Activated CD4-positive, alpha-beta T cell treated with anti-CD3 and anti-CD28 coated beads for 36 hours (primary cell): ENCODE measurements around the gene LHPP. TPM values are rescaled to one million over a fixed set of nuclear protein-coding genes. Genes with fewer than 3 reads are reported as not detected.

Experiments used
- ATAC-seq: fragments of 200-7000 bp; cut with Tn5 transposase; one replicate; pipeline ENCODE4 v1.10.0; 2021; ENCODE audit warnings: mild to moderate bottlenecking, moderate library complexity
- CTCF ChIA-PET: fragments of 350-600 bp; sonication (Branson Sonifier 250); formaldehyde crosslinking; loops from one replicate; lab custom pipeline; 2021; ENCODE audit warnings: antibody characterized with exemption; lab: Charles Lee
- POLR2A ChIA-PET: fragments of 350-600 bp; sonication (Branson Sonifier 250); formaldehyde crosslinking; loops from one replicate; lab custom pipeline; 2021; ENCODE audit warnings: antibody characterized with exemption, inconsistent platforms; lab: Charles Lee
- DNase-seq: peaks from one replicate; pipeline ENCODE4 v3.0.0-alpha.2; 2020
- H3K27ac Mint-ChIP-seq: one replicate; pipeline ENCODE4 v1.8.0; 2021; ENCODE audit warnings: mixed read lengths
- H3K27me3 Mint-ChIP-seq: one replicate; pipeline ENCODE4 v1.8.0; 2021; ENCODE audit warnings: mixed read lengths
- H3K36me3 Mint-ChIP-seq: one replicate; pipeline ENCODE4 v1.8.0; 2021; ENCODE audit warnings: low read depth, mixed read lengths
- H3K4me1 Mint-ChIP-seq: one replicate; pipeline ENCODE4 v1.8.0; 2021; ENCODE audit warnings: mixed read lengths
- H3K4me3 Mint-ChIP-seq: one replicate; pipeline ENCODE4 v1.8.0; 2021; ENCODE audit warnings: mild to moderate bottlenecking, moderate library complexity, mixed read lengths
- H3K9me3 Mint-ChIP-seq: one replicate; pipeline ENCODE4 v1.8.0; 2021; ENCODE audit warnings: low read depth, mixed read lengths
- intact Hi-C, 2 experiments: fragments of 100-400 bp; cut with DNase I in 1 of 2; cut with micrococcal nuclease in 1 of 2; formaldehyde crosslinking; loops; one replicate each; pipeline versions ENCODE4 v1.14.2 to v1.15.1; 2022 to 2024; cut with DNase I, micrococcal nuclease
- total RNA-seq, 2 experiments: library from RNA; stranded (reverse); gene quantifications; one replicate each; pipeline ENCODE4 v1.2.3, GENCODE V29; 2021

LHPP gene
- total RNA-seq, 2 experiments from 2014 or later, result 11.5 to 14.0 TPM

- Mint-ChIP-seq H3K4me1 (peaks cover 4% of the 10 kb centered on the region), H3K9me3 (no peaks in the 10 kb centered on the region), H3K27ac (no peak overlapping the region), H3K36me3 (no peaks in the 10 kb centered on the region), H3K27me3 (no peaks in the 10 kb centered on the region), H3K4me3 (no peak overlapping the region)
- peak; percentile 38 for ATAC-seq
- CTCF ChIA-PET, result interaction anchor here (0.6 to 0.7 kb wide), 3 partner anchors 15 to 1843 kb away, joined by 3 read pairs; no protein-coding TSS in a partner anchor
- DNase-seq, result peak; percentile 27
- intact Hi-C loops, result no loop called here
- POLR2A ChIA-PET, result interaction anchor here (0.6 kb wide), 1 partner anchor 446 kb away, joined by 3 read pairs; no protein-coding TSS in a partner anchor
Measured at GRCh38 chr10:124472071-124472470, 10.4 kb downstream of the LHPP start.

GRCh38 chr10:124473070-124473469 lies 11.4 kb downstream of the LHPP start:
- Mint-ChIP-seq H3K4me3 (no peak overlapping the region), H3K4me1 (peaks cover 4% of the 10 kb centered on the region), H3K36me3 (no peaks in the 10 kb centered on the region), H3K9me3 (no peaks in the 10 kb centered on the region), H3K27ac (no peak overlapping the region), H3K27me3 (no peaks in the 10 kb centered on the region)
- DNase-seq (no peak), ATAC-seq (no peak)
- POLR2A ChIA-PET, result interaction anchor here (0.6 kb wide), 1 partner anchor 447 kb away, joined by 11 read pairs; no protein-coding TSS in a partner anchor
- CTCF ChIA-PET, result interaction anchor here (0.6 to 1.0 kb wide), 2 partner anchors 84 to 370 kb away, joined by 3 to 4 read pairs; no protein-coding TSS in a partner anchor
- intact Hi-C loops, result no loop called here

- Mint-ChIP-seq H3K4me1 (peaks cover 4% of the 10 kb centered on the region), H3K36me3 (no peaks in the 10 kb centered on the region), H3K27ac (no peak overlapping the region), H3K4me3 (no peak overlapping the region), H3K27me3 (no peaks in the 10 kb centered on the region), H3K9me3 (no peaks in the 10 kb centered on the region)
- intact Hi-C loops, result no loop called here
- ATAC-seq (no peak), DNase-seq (no peak)
- ChIA-PET CTCF (no interaction called here), POLR2A (no interaction called here)
Measured at GRCh38 chr10:124474514-124475070, 13.0 kb downstream of the LHPP start.

GRCh38 chr10:124476043-124476725 lies 14.6 kb downstream of the LHPP start:
- ChIA-PET POLR2A (no interaction called here), CTCF (interaction anchor here (0.6 kb wide), 1 partner anchor 439 kb away, joined by 3 read pairs; no protein-coding TSS in a partner anchor)
- Mint-ChIP-seq H3K4me1 (peaks cover 4% of the 10 kb centered on the region), H3K27ac (no peak overlapping the region), H3K9me3 (no peaks in the 10 kb centered on the region), H3K36me3 (no peaks in the 10 kb centered on the region), H3K27me3 (no peaks in the 10 kb centered on the region), H3K4me3 (no peak overlapping the region)
- DNase-seq (no peak), ATAC-seq (no peak)
- intact Hi-C loops, result no loop called here

- Mint-ChIP-seq H3K4me1 (peaks cover 2% of the 10 kb centered on the region), H3K4me3 (no peak overlapping the region), H3K27ac (no peak overlapping the region), H3K27me3 (no peaks in the 10 kb centered on the region), H3K36me3 (no peaks in the 10 kb centered on the region), H3K9me3 (no peaks in the 10 kb centered on the region)
- intact Hi-C loops, result no loop called here
- ATAC-seq (no peak), DNase-seq (no peak)
- ChIA-PET CTCF (no interaction called here), POLR2A (no interaction called here)
Measured at GRCh38 chr10:124477614-124478363, 16.2 kb downstream of the LHPP start.

GRCh38 chr10:124478515-124478914 lies 16.9 kb downstream of the LHPP start:
- ATAC-seq, result no peak
- no peaks in the 10 kb centered on the region for H3K36me3 Mint-ChIP-seq

GRCh38 chr10:124480860-124481259 lies 19.2 kb downstream of the LHPP start:
- Mint-ChIP-seq H3K27ac (no peak overlapping the region), H3K9me3 (no peaks in the 10 kb centered on the region), H3K27me3 (no peaks in the 10 kb centered on the region), H3K4me3 (no peak overlapping the region), H3K36me3 (peaks cover 4% of the 10 kb centered on the region), H3K4me1 (no peaks in the 10 kb centered on the region)
- POLR2A ChIA-PET, result no interaction called here
- DNase-seq (no peak), ATAC-seq (no peak)
- CTCF ChIA-PET, result no interaction called here
- intact Hi-C loops, result no loop called here

More at GRCh38 chr10:124478515-124478914, 16.9 kb downstream of the LHPP start:
- H3K27ac Mint-ChIP-seq, result no peak overlapping the region
- no peak for DNase-seq
- intact Hi-C loops, result no loop called here
- ChIA-PET CTCF (no interaction called here), POLR2A (no interaction called here)
- H3K27me3 Mint-ChIP-seq, result no peaks in the 10 kb centered on the region
- no peaks in the 10 kb centered on the region for H3K4me1 Mint-ChIP-seq
- no peaks in the 10 kb centered on the region for H3K9me3 Mint-ChIP-seq
- no peak overlapping the region for H3K4me3 Mint-ChIP-seq

- Mint-ChIP-seq H3K27me3 (no peaks in the 10 kb centered on the region), H3K4me1 (no peaks in the 10 kb centered on the region), H3K27ac (no peak overlapping the region), H3K9me3 (peaks cover 2% of the 10 kb centered on the region), H3K36me3 (peaks cover 8% of the 10 kb centered on the region), H3K4me3 (no peak overlapping the region)
- DNase-seq (no peak), ATAC-seq (no peak)
- CTCF ChIA-PET, result no interaction called here
- POLR2A ChIA-PET, result no interaction called here
- intact Hi-C loops, result no loop called here
Measured at GRCh38 chr10:124481717-124482116, 20.1 kb downstream of the LHPP start.

GRCh38 chr10:124482236-124482800 lies 20.7 kb downstream of the LHPP start:
- H3K36me3 Mint-ChIP-seq, result peaks cover 8% of the 10 kb centered on the region
- ATAC-seq, result no peak
- H3K4me3 Mint-ChIP-seq, result no peak overlapping the region
- CTCF ChIA-PET, result no interaction called here
- no peak for DNase-seq
- H3K9me3 Mint-ChIP-seq, result peaks cover 2% of the 10 kb centered on the region
- H3K27me3 Mint-ChIP-seq, result no peaks in the 10 kb centered on the region
- POLR2A ChIA-PET, result no interaction called here
- no peak overlapping the region for H3K27ac Mint-ChIP-seq
- no peaks in the 10 kb centered on the region for H3K4me1 Mint-ChIP-seq
- intact Hi-C loops, result no loop called here

- no peaks in the 10 kb centered on the region for H3K4me1 Mint-ChIP-seq
- POLR2A ChIA-PET, result no interaction called here
- intact Hi-C loops, result no loop called here
- ATAC-seq (no peak), DNase-seq (no peak)
- no peaks in the 10 kb centered on the region for H3K27me3 Mint-ChIP-seq
- H3K36me3 Mint-ChIP-seq, result peaks cover 8% of the 10 kb centered on the region
- H3K4me3 Mint-ChIP-seq, result no peak overlapping the region
- H3K9me3 Mint-ChIP-seq, result peaks cover 2% of the 10 kb centered on the region
- no peak overlapping the region for H3K27ac Mint-ChIP-seq
- CTCF ChIA-PET, result no interaction called here
Measured at GRCh38 chr10:124482876-124483275, 21.3 kb downstream of the LHPP start.

GRCh38 chr10:124484031-124484430 lies 22.4 kb downstream of the LHPP start:
- ChIA-PET POLR2A (no interaction called here), CTCF (no interaction called here)
- intact Hi-C loops, result no loop called here
- Mint-ChIP-seq H3K9me3 (peaks cover 2% of the 10 kb centered on the region), H3K4me1 (no peaks in the 10 kb centered on the region), H3K36me3 (peaks cover 15% of the 10 kb centered on the region), H3K27ac (no peak overlapping the region), H3K27me3 (no peaks in the 10 kb centered on the region), H3K4me3 (no peak overlapping the region)
- DNase-seq (no peak), ATAC-seq (no peak)
